Measurements from ENCODE around the gene BAZ2B.
"Not testable (repeated sequence)": the region's sequence is repeated elsewhere in the genome, so short reads cannot be mapped to it uniquely, and the experiment has no call there.

The BAZ2B gene

GRCh38 chr2:159399716-159400415 is 216.5 kb downstream of the BAZ2B start:
- ATAC-seq, result no peak

- no peak for ATAC-seq
Measured at GRCh38 chr2:159396799-159397198, 219.5 kb downstream of the BAZ2B start.

GRCh38 chr2:159382447-159383028 is 233.8 kb downstream of the BAZ2B start:
- no peak for ATAC-seq

GRCh38 chr2:159381574-159381973 is 234.8 kb downstream of the BAZ2B start:
- ATAC-seq, result no peak

- no peak for ATAC-seq
Measured at GRCh38 chr2:159380685-159381239, 235.6 kb downstream of the BAZ2B start.

- ATAC-seq, result no peak
Measured at GRCh38 chr2:159379181-159379580, 237.2 kb downstream of the BAZ2B start.

- no peak for ATAC-seq
Measured at GRCh38 chr2:159375241-159375640, 241.1 kb downstream of the BAZ2B start.

GRCh38 chr2:159371506-159371905 is 244.8 kb downstream of the BAZ2B start:
- ATAC-seq, result no peak

GRCh38 chr2:159366538-159366937 is 249.8 kb downstream of the BAZ2B start:
- no peak for ATAC-seq

GRCh38 chr2:159362816-159363251 is 253.5 kb downstream of the BAZ2B start:
- no peak for ATAC-seq

- no peak for ATAC-seq
Measured at GRCh38 chr2:159362094-159362493, 254.3 kb downstream of the BAZ2B start.

GRCh38 chr2:159361603-159362002 is 254.7 kb downstream of the BAZ2B start:
- not testable (repeated sequence) for ATAC-seq

GRCh38 chr2:159356053-159356554 is 260.2 kb downstream of the BAZ2B start:
- ATAC-seq, result no peak

- no peak for ATAC-seq
Measured at GRCh38 chr2:159351977-159352376, 264.4 kb downstream of the BAZ2B start.

- no peak for ATAC-seq
Measured at GRCh38 chr2:159349674-159350299, 266.6 kb downstream of the BAZ2B start.

GRCh38 chr2:159326569-159327255 is 289.6 kb downstream of the BAZ2B start:
- no peak for ATAC-seq

GRCh38 chr2:159322419-159322818 is 293.9 kb downstream of the BAZ2B start:
- ATAC-seq, result no peak

GRCh38 chr2:159317392-159318088 is 298.8 kb downstream of the BAZ2B start:
- no peak for ATAC-seq

GRCh38 chr2:159307942-159308341 is 308.4 kb downstream of the BAZ2B start:
- ATAC-seq, result no peak

GRCh38 chr2:159300586-159300985 is 315.8 kb downstream of the BAZ2B start:
- ATAC-seq, result no peak

- no peak for ATAC-seq
Measured at GRCh38 chr2:159298967-159299366, 317.4 kb downstream of the BAZ2B start.

GRCh38 chr2:159297042-159297707 is 319.2 kb downstream of the BAZ2B start:
- ATAC-seq, result no peak

All from activated CD4-positive, CD25-positive, alpha-beta regulatory T cell treated with anti-CD3 and anti-CD28 coated beads, Interleukin-2, amount 50 U/mL, for 24 hours (primary cell).